ENCODE results near the gene ANGPTL8.

ANGPTL8 gene

DNA sequence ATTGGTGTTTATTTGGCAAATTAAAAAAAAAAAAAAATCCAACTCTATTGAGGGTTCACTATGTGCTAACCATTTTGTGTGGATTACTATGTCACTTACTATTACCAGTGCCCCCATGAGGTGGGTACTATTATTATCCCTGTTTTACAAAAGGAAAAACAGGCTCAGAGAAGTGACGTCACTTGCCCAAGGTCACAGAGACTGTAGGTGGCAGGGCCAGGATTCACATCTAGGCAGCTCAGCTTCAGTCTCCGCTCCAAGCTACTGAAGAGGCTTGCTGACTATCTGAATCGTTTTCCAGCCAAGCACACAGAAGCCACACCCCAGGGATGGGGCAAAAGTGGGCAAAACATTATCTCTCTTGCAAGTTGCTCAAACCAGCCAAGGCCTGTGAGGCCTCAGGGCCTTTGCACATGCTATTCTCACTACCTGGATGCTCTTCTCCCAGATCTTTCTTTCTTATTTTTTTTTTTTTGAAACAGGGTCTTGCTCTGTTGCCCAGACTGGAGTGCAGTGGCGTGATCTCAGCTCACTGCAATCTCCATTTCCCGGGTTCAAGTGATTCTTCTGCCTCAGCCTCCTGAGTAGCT lies 4.8 kb upstream of the ANGPTL8 start:
- DNase-seq: no peak

DNA sequence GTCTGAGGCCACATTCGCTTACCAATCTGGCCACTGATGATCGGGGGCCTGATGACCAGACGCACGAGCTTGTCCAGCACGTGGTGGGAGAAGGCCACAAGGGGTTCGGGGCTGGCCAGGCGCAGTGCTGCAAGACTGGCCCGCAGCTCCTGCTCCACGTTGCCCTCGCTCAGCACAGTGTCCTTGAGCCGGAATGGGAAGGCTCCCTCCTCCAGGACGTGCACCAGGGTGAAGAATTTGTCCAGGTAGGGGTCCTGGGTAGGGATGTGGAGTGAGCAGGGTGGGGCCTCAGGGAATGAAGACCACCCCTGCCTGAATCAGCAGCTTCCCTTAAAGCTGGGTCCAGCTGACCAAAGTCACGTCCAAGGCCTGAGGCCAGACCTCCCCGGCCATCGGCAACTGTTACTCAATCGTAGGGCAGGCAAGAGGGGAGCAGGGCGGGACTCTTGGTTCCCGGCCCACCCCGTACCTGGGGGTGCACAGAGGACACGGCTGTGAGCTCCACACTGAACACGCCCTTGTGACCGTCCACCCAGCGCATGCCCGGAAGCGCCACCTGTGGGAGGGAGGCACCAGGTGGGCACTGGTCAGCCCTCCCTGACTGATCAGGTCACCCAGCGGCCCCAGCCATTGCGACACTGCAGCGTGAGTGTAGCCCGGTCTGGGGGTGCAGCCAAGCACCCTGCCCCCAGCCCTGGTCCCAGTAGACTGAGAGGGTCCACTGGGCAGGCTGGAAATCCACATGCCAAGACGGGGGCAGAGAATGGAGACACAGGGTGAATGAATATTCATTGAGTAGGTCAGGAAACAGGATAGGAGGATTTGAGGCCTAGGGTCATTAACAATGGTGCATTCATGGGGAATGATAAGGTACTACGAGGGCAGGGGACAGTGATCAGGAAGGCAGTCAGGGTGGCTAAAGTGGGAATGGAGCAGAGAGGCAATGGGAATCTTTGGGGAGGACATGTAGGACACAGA lies 2.8 kb upstream of the ANGPTL8 start:
- no peak for DNase-seq

DNA sequence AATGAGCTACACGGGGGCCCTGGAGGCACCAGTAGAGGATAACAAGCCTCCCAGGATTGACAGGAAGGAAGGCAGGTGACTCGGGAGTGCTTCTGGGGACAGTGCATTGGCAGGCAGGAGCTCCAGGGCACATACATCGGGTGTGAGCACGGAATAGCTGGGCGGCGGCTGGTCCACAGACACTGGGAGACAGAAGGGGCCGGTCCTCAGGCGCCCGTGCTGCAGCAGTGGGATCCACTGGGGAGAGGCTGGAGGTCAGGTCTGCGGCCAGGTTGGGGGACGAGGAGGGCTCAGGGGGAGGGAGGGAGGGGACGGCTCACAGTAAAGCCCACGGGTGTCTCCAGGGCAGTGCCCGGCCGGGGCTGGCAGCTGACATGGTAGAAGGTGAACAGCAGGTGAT lies 2.1 kb upstream of the ANGPTL8 start:
- DNase-seq: no peak

DNA sequence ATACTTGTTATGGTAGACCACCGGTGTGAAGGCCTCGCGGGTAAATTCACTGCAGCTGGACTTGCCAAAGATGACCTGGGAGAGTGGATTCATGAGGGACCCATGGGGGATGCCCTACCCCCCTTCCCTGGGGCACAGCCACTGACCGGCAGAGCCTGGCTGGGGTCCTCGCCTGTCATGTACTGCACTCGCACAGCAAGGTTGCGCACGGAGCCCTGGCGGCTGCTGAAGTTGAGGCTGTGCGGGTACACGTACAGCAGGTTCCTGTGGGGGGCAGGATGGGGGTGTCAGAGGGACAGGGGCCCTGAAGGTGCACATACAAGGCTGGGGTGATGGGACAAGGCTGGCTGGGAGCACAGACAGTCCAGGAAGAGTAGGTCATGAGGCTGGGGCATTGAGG lies 1.4 kb upstream of the ANGPTL8 start:
- DNase-seq: no peak

DNA sequence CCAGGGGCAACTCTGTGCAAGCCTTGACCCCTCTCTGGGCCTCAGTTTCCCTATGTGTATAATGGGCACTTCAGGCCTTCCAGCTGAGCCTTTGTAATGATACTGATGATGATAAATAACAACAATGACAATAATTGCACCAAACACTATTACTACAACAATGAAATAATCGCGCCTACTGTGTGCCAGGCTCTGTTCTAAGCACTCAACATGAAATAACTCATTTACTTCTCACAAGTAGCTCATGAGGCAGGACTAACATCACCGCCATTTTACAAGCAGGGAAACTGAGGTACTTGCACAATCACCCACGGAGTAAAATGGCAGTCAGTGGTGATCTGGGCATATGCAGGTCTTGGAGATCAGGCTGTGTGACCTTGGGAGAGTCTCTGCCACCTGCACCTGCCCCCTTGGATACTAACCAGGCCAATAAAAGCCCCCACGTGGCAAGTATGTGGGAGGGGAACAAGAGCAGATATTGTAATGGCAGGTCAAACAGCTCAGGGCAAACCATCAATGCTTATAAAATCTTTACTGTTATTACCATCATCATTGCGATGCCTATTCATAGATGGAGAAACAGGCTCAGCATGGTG lies 540 bp upstream of the ANGPTL8 start:
- no peak for DNase-seq

DNA sequence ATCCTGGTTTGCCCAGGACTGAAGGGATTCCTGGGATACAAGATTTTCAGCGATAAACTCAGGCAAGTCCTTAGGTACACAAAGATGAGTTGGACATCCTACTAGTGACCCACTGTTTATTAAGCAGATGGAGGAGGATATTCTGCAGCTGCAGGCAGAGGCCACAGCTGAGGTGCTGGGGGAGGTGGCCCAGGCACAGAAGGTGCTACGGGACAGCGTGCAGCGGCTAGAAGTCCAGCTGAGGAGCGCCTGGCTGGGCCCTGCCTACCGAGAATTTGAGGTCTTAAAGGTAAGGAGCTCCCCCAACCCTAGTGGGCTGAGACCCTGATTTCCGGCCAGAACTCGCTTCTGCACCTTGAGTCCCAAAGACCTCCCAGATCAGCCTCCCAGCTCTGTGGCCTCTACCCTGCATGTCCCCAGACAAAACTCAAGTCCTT lies 607 bp downstream of the ANGPTL8 start:
- DNase-seq: no peak

DNA sequence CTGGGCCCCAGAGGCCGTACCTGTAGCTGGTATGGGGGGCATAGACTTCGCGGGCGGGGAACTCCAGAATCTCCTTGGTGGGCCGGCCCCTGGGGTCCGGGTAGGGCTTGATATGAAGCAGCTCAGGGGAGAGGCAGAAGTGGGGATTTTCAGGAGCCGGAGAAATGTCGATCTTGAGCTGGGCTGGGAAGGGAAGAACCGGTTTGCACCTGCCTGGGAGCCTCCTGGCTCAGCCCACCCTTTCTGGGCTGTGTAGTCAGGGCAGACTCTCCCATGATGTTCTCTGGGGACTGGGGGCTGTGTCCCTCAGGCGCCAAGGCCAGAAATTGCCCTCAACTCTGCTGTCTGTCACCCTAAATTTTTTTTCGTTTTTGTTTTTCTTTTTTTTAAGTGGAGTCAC lies 2.6 kb downstream of the ANGPTL8 start:
- no peak for DNase-seq

DNA sequence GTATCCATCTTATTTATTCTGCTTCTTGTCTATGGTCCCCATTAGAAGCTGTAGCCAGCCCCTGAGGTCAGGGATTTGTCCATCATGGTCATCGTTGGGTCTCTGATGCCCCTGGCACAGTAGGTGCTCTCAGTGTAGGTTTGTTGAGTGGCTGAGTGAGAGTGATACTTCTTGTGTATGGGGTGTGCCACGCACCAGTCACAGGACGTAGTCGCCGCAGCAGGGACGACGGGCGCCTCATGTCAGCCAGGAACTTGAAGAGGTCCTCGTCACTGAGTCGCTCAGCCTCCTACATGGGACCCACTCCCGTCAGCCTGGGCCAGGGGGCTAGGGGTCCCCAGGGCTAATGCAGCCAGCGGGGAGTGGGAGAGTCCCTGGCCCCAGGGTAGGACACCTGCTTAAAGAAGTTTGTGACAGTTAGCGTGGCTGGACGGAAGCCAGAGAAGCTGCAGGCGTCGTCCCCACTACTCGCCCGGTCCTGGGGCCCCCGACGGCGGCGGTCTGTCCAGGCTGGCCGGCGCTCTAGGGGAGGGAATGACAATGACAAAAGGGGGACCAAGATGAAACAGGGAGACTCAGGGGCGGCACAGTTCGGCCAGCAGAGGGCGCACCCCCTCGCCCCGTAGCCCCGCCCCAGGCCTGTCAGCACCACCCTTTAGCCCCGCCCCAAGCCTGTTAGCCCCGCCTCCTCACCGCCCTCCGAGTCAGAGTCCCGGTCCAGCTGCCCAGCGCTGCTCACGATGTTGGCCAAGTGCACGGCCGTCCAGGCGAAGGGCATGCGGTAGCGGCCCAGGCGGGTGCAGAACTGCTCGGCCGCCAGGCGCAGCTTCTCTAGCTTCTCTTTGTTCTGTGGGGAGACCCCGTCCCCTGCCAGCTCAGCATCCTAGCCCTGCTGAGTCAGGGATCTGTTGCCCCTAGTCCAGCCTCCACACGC lies 3.7 kb downstream of the ANGPTL8 start:
- peak; percentile 6 to 90 (median 78) for DNase-seq

DNA sequence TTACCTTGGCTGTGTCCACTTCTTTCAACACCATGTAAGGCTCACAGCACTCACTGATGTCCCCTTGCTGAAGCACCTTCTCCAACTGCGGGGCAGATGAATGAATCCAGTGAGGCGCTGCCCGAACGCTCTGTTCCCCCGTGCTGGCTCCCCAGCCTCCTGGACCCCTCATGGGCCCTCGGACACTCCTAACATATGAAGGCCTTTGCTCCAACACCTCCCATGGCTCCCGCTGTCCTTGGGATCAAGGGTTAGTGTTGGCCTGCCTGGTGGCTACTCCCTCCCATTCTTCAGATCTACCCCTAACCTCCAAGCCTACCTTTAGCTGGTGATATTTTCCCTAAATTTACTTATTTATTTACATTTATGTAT lies 4.4 kb downstream of the ANGPTL8 start:
- no peak for DNase-seq

DNA sequence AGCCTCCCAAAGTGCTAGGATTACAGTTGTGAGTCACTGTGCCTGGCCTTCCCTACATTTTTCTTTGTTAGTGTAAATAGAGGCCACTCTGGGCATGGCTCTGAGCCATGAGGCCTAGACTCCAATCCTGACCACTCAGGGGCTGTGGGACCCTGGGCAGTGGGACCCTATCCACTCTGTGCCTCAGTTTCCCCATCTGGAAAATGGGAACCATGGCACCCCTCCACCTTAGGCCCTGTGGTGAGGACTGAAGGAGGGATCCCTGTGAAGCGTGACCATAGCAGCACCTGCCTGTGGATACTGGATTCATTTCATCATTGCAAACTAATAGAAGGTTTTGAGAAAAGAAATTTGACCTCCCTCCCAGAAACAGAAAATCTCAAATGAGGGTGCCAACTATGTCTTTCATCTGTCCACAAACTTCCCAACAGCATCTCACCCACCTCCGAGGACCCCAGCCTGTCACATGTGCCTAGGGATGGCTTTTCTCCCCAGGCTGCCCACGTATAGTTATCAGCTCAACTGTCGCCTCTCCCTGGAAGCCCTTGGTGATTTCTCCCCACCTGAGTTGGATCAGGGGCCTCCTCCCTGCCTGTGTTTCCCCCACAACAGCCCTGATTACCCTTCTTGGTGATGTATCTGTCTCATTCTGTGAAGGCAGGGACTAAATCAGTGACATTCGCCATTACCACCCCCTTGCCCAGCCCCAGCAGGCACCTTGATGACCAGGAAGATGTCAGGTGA lies 5.6 kb downstream of the ANGPTL8 start:
- no peak for DNase-seq

DNA sequence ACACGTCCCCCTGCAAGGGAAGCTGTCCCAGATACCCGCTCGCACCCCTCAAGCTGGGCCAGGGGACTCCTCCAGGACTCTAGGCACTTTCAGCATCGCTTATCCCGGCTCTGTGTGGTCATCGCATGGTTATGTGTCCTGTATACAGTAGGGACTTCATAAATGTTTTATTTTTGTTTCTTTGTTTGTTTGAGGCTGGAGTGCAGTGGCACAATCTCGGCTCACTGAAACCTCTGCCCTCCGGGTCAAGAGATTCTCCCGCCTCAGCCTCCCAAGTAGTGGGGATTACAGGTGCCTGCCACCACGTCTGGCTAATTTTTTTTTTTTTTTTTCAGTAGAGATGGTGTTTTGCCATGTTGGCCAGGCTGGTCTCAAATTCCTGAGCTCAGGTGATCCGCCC lies 7.5 kb downstream of the ANGPTL8 start:
- no peak for DNase-seq

DNA sequence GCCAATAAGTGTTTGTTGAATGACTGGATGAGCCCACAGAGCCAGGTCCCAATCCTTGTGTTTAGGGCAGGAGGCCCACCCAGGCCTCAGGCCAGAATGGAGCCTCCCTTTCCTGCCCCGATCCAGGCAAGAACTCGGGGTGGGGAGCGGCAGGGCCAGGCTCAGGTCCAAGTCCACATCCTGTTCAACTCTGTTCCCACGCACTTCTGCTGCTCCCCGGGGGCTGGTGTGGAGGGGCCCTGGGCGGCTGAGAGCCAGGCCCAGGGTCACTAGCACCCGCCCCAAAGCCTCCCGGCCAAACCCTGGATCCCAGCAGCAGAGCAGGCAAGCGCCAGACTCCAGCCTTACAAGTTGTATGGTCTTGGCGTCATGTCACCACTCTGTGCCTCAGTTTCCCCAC lies 8.0 kb downstream of the ANGPTL8 start:
- no peak for DNase-seq

DNA sequence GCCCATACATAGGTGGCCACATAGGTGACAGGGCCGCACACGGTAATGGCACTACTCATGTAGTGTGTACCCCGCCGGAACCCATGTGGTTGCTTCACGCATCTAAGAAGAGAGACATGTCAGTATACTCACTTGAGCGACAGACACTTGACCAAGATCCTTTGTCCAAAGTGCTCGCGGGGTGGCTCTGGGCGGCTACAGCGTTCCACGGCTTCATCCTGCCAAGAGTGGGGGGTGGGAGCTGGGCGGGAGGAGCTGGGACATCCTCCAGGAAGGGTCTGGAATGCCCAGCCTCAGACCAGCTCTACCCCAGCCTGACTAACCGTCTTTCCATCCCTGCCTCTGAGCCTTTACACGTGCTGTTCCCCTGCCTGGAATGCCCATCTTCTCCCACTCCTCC lies 8.5 kb downstream of the ANGPTL8 start:
- no peak for DNase-seq

DNA sequence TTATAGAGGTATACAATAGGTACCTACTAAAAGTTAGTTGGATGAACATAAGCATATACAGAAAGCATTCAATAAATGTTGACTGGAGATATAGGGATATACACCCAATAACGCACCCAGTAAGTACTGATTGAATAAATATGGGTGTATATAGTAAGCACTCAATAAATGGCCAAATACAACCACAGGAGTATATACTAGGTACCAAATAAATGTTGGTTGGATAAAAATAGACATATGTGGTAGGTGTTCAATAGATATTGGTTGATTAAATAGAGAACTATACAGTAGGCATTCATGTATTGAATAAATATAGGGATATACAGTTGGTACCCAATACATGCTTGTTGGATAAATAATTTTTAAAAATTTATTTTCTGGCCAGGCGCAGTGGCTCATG lies 9.4 kb downstream of the ANGPTL8 start:
- no peak for DNase-seq

DNA sequence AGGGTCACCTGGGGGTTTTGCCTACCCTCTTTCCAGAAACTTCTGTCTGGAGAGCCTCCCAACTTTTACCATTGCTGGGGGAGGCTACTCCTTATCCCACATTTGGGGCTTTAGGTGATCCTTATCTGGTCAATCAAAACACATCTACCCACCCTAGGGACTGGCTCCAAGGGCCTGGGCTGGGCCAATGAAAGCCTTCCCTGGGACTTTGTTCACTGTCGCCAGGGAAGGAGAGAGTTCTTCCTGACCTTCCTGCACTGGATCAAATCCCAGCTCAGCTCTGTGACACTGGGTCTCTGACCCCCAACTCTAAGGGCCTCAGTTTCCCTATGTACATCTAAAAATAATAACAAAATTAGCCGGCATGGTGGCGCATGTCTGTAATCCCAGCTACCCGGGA lies 11.8 kb downstream of the ANGPTL8 start:
- no peak for DNase-seq

DNA sequence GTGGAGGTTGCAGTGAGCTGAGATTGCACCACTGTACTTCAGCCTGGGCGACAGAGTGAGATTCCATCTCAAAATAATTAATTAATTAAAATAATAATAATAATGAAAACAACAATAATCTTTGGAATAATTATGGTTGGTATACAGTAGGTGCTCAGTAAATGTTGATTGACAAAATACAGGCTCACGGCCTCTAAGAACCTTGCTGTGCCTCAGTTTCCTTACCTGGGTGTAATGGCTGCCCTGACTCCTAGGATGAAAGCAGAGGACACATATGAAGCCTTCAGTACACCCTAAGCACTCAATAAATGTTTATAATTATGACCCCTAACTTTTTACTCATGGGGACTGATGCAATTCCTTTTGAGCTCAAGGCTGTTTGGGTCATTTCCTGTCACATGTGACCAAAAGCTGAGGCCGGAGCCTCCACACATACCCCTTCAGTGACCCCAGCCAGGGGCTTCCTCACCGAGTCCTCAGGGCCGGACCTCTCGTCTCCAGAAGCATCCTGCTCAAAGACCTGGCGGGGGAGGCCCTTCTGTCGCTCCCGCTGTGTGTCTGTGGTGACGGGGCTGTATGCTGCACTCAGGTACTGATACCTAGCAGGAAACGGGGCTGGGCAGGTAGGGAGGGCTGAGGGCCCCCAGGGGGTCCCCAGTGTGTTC lies 12.4 kb downstream of the ANGPTL8 start:
- DNase-seq: no peak

DNA sequence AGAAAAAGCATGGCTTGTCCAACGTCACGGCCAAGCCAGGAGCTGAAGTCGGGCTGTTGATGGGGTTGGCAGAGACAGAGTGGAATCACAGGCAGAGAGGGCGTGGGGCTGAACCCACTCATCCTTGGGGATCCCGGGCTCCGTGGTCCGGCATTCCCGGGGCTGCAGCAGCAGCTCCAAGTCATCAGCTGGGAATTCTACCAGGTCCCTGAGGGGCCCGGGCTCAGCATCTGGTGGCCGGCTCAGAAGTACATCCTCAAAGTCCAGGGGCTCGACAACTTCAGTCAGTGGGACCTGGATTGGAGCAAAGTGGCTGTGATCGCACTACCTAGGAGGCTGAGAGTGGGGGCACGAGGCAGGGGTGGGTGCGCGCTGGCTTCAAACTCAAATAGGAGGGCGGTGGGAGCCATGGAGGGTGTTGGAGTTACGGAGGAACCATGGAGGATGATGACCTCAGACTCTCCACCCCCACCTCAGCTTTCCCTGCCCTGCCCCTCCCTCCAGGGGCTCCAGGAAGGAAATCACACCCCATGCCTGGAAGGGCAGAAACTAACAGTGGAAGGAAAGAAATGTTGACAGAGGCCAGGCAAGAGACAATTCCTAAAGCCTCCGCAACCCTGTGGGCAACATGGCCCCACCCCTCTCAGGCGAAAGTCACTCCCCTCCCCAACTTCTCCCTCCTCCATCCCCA lies 13.4 kb downstream of the ANGPTL8 start:
- DNase-seq: no peak

DNA sequence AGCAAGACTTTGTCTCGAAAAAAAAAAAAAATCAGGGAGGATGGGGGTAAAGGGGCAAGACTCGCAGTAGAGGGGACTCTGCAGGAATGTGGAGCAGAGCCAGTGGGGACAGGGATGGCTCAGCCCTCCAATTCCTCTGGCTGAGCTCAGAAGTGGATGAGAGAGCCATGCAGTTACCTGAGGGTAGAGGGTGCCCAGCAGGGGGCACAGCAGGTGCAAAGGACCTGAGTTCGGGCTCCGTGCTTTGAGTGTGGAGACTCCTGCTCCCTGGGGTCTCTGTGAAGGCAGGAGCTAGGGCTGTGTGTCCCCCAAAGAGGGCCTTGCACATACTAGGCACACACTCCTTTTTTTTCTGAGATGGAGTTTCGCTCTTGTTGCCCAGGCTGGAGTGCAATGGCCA lies 15.2 kb downstream of the ANGPTL8 start:
- DNase-seq: no peak

DNA sequence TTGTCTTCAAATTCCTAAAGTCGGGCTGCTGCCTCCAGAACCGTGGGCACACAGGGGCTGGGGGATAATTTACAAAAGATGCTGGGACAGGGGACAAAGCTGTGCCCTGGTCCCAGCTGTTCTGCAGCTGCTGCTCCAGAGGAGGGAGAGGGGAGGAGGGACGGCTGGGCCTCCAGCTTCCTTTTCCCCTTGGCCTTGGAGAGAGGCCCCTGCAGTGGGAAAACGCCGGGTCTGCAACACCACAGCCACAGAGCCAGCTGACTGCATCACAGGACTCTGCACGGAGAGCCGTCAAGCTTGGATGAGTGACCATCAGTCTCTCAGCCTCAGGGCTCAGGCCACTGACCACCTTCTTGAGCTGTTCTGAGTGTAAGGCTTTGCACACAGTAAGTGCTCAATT lies 16.8 kb downstream of the ANGPTL8 start:
- no peak for DNase-seq
